Middle frontal gyrus (tissue), 1 donor: ENCODE results near the gene ASTN1.
A peak's percentile ranks its signal among the peaks of the same experiment; 100 is the strongest.

Experiments used
- DNase-seq: peaks from one replicate; pipeline ENCODE4 v3.0.0-alpha.2; 2015; ENCODE audit warnings: low spot score; ENCODE audit errors: extremely low spot score

ASTN1 gene

GRCh38 chr1:177163844-177164379 lies 600 bp downstream of the ASTN1 start:
- DNase-seq, result no peak

- no peak for DNase-seq
Observed at GRCh38 chr1:177162243-177162642, 2.3 kb downstream of the ASTN1 start.

- no peak for DNase-seq
Observed at GRCh38 chr1:177146499-177146898, 18.0 kb downstream of the ASTN1 start.

GRCh38 chr1:177145106-177146070 lies 19.1 kb downstream of the ASTN1 start:
- no peak for DNase-seq

GRCh38 chr1:177142791-177143271 lies 21.7 kb downstream of the ASTN1 start:
- no peak for DNase-seq

- DNase-seq, result no peak
Observed at GRCh38 chr1:177142010-177142409, 22.5 kb downstream of the ASTN1 start.

- no peak for DNase-seq
Observed at GRCh38 chr1:177138347-177138746, 26.2 kb downstream of the ASTN1 start.

GRCh38 chr1:177137814-177138213 lies 26.7 kb downstream of the ASTN1 start:
- DNase-seq, result no peak

GRCh38 chr1:177135250-177135649 lies 29.3 kb downstream of the ASTN1 start:
- no peak for DNase-seq

GRCh38 chr1:177133977-177134538 lies 30.5 kb downstream of the ASTN1 start:
- no peak for DNase-seq

- no peak for DNase-seq
Observed at GRCh38 chr1:177132141-177132540, 32.4 kb downstream of the ASTN1 start.

- no peak for DNase-seq
Observed at GRCh38 chr1:177131723-177132122, 32.8 kb downstream of the ASTN1 start.

- no peak for DNase-seq
Observed at GRCh38 chr1:177130451-177130945, 34.0 kb downstream of the ASTN1 start.

GRCh38 chr1:177128665-177129281 lies 35.7 kb downstream of the ASTN1 start:
- DNase-seq, result no peak

GRCh38 chr1:177126267-177126666 lies 38.2 kb downstream of the ASTN1 start:
- DNase-seq, result no peak

GRCh38 chr1:177124577-177125278 lies 39.8 kb downstream of the ASTN1 start:
- no peak for DNase-seq

- DNase-seq, result no peak
Observed at GRCh38 chr1:177122461-177123251, 41.9 kb downstream of the ASTN1 start.

GRCh38 chr1:177119311-177119710 lies 45.2 kb downstream of the ASTN1 start:
- peak; percentile 58 for DNase-seq

- DNase-seq, result no peak
Observed at GRCh38 chr1:177118901-177119300, 45.6 kb downstream of the ASTN1 start.

GRCh38 chr1:177116941-177117340 lies 47.6 kb downstream of the ASTN1 start:
- DNase-seq, result no peak
